Glutamatergic neuron (in vitro differentiated cells): ENCODE results near the gene SNX12. TPM values are rescaled to one million over a fixed set of nuclear protein-coding genes. Genes with fewer than 3 reads are reported as not detected.

ENCODE experiments used
- DNase-seq: peaks from one replicate; pipeline ENCODE4 v3.0.0; 2022
- H3K27ac Mint-ChIP-seq: one replicate; pipeline ENCODE4 v1.8.0; 2020; ENCODE audit warnings: mild to moderate bottlenecking, mixed read lengths, inconsistent platforms; ENCODE audit not compliant: unreplicated experiment
- H3K27me3 Mint-ChIP-seq: one replicate; pipeline ENCODE4 v1.8.0; 2020; ENCODE audit warnings: mild to moderate bottlenecking, moderate library complexity, mixed read lengths, inconsistent platforms; ENCODE audit not compliant: unreplicated experiment
- H3K36me3 Mint-ChIP-seq: one replicate; pipeline ENCODE4 v1.8.0; 2020; ENCODE audit warnings: mild to moderate bottlenecking, mixed read lengths, inconsistent platforms; ENCODE audit not compliant: unreplicated experiment
- H3K4me1 Mint-ChIP-seq: one replicate; pipeline ENCODE4 v1.8.0; 2020; ENCODE audit warnings: mild to moderate bottlenecking, low read depth, mixed read lengths, inconsistent platforms; ENCODE audit not compliant: unreplicated experiment
- H3K4me3 Mint-ChIP-seq: one replicate; pipeline ENCODE4 v1.8.0; 2020; ENCODE audit warnings: mild to moderate bottlenecking, mixed read lengths, inconsistent platforms; ENCODE audit not compliant: unreplicated experiment
- H3K9me3 Mint-ChIP-seq: one replicate; pipeline ENCODE4 v1.8.0; 2020; ENCODE audit warnings: mild to moderate bottlenecking, moderate library complexity, mixed read lengths, inconsistent platforms; ENCODE audit not compliant: unreplicated experiment
- total RNA-seq: library from RNA; stranded (reverse); fragmentation: NEBNext Ultra II Directional; extraction: Animal tissue kit (Norgen Biotek cat#: 25700); gene quantifications from one replicate; pipeline ENCODE4 v1.2.1, GENCODE V29; 2021; ENCODE audit not compliant: unreplicated experiment
- TF ChIP-seq, protein P1 (sequence below): fragments of 200-600 bp; sonication (generic); IDR thresholded peaks from one replicate; pipeline ENCODE4 v1.5.0; 2021; ENCODE audit not compliant: partially characterized antibody, unreplicated experiment

The SNX12 gene
- total RNA-seq, 1 donor from 2014 or later = 86.5 TPM

GRCh38 chrX:71017396-71017939 is 50.7 kb downstream of the SNX12 start:
- no peaks in the 10 kb centered on the region for H3K36me3 Mint-ChIP-seq
- H3K27ac Mint-ChIP-seq = no peak overlapping the region
- TF ChIP-seq, protein P1, sequence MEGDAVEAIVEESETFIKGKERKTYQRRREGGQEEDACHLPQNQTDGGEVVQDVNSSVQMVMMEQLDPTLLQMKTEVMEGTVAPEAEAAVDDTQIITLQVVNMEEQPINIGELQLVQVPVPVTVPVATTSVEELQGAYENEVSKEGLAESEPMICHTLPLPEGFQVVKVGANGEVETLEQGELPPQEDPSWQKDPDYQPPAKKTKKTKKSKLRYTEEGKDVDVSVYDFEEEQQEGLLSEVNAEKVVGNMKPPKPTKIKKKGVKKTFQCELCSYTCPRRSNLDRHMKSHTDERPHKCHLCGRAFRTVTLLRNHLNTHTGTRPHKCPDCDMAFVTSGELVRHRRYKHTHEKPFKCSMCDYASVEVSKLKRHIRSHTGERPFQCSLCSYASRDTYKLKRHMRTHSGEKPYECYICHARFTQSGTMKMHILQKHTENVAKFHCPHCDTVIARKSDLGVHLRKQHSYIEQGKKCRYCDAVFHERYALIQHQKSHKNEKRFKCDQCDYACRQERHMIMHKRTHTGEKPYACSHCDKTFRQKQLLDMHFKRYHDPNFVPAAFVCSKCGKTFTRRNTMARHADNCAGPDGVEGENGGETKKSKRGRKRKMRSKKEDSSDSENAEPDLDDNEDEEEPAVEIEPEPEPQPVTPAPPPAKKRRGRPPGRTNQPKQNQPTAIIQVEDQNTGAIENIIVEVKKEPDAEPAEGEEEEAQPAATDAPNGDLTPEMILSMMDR = no peak
- no peak for DNase-seq
- peaks cover 4% of the 10 kb centered on the region for H3K27me3 Mint-ChIP-seq
- H3K9me3 Mint-ChIP-seq = no peaks in the 10 kb centered on the region
- H3K4me3 Mint-ChIP-seq = no peak overlapping the region
- peaks cover 1% of the 10 kb centered on the region for H3K4me1 Mint-ChIP-seq

Other genes starting within 250 kb of the SNX12 start
- gene TEX11, start 159.6 kb downstream of the SNX12 start, total RNA-seq = not detected
- 13.3 TPM for gene SLC7A3, start 137.2 kb downstream of the SNX12 start, total RNA-seq
- gene FOXO4, start 27.5 kb upstream of the SNX12 start, total RNA-seq = 20.2 TPM
- gene CXorf65, start 38.4 kb upstream of the SNX12 start, total RNA-seq = not detected
- gene IL2RG, start 43.2 kb upstream of the SNX12 start, total RNA-seq = not detected
- gene MED12, start 50.3 kb upstream of the SNX12 start, total RNA-seq = 87.4 TPM
- gene NLGN3, start 76.5 kb upstream of the SNX12 start, total RNA-seq = 3.1 TPM
- gene GJB1, start 154.9 kb upstream of the SNX12 start, total RNA-seq = not detected
- 44.2 TPM for gene ZMYM3, start 185.8 kb upstream of the SNX12 start, total RNA-seq
- gene NONO, start 215.3 kb upstream of the SNX12 start, total RNA-seq = 696 TPM
- gene ITGB1BP2, start 233.4 kb upstream of the SNX12 start, total RNA-seq = 7.8 TPM